ENCODE measurements around the gene CCDC80.
"Not testable (repeated sequence)": the region's sequence is repeated elsewhere in the genome, so short reads cannot be mapped to it uniquely, and the experiment has no call there.

Gene CCDC80

DNA sequence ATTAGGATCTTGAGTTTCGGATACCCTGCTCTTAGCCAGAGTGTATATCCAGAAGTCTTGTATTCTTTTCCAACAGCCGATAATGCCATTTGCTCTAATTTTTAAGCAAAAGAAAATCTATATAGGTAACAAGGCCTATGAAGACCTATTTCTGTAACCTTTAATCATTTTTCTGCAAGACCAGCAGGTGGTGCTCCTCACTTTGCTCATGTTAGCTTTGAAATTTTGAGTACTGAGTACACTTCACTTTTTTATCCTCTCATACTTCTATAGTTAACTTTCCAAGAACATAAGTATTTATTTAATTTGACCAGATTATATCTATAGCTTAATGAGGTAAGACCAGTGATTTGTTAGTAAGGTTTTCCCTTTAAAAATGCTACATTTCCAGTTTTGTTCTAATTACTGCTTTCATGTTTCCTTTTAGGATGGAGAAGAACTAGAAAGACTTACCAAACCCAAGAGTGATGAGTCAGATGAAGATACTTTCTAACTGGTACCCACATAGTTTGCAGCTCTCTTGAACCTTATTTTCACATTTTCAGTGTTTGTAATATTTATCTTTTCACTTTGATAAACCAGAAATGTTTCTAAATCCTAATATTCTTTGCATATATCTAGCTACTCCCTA lies 58.6 kb downstream of the CCDC80 start:
- DNase-seq (ENCODE audit: low read depth) = no peak

- DNase-seq (ENCODE audit: low read depth) = no peak
Measured at GRCh38 chr3:112579697-112580096, 61.2 kb downstream of the CCDC80 start.

DNA sequence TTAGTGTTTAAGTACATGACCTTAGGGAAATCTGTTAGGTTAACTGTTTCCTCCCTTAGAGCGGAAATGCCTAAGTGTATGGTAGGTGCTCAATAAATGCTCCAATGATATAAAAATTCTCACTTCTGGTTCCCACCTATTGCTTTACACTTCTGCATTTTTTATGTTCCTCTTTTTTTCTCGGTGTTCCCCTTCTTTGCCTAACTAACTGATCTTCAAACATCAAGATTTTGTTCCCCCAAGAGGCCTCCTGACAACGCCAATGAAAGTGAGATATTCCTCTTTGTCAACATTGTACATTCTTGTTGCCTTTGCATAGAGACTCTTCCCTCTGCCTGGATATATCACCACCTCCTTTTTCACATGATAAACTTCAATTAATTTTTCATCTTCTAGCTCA lies 61.7 kb downstream of the CCDC80 start:
- DNase-seq (ENCODE audit: low read depth) = no peak

DNA sequence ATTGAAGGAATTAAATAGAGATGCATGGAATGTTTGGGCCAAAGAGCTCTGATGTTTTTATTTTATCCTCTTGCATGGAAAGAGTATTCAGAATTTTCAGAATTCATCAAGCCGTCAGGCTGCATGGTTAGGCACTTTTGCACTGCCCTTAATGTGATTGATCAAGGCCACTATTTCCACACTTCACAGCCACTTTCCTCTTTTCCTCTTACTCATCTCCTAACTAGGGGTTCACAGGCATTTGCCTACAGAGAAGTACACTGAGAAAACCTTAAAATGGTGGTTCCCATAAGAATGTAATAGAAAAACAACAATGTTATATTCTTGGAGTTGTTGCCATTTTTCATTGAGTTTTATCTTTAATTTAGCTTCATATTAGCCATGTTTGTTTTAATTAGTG lies 68.2 kb downstream of the CCDC80 start:
- no peak for DNase-seq (ENCODE audit: low read depth)

GRCh38 chr3:112569265-112569664 lies 71.7 kb downstream of the CCDC80 start:
- DNase-seq (ENCODE audit: low read depth) = no peak

GRCh38 chr3:112568642-112569041 lies 72.3 kb downstream of the CCDC80 start:
- no peak for DNase-seq (ENCODE audit: low read depth)

DNA sequence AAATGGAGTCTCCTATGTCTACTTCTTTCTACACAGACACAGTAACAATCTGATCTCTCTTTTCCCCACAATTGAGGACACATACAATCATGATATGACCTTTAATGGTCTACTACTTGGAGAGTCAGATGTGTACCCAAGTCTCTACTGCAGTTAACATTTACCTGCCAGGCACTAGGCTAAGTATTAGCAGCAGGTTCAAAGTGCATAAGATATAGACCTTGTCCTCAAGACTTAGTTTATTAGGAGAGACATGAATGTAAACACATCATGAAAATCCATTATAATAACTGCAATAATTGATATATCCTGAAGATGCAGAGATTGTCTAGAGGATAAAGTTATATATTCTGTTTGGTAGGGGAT lies 76.0 kb downstream of the CCDC80 start:
- no peak for DNase-seq (ENCODE audit: low read depth)

DNA sequence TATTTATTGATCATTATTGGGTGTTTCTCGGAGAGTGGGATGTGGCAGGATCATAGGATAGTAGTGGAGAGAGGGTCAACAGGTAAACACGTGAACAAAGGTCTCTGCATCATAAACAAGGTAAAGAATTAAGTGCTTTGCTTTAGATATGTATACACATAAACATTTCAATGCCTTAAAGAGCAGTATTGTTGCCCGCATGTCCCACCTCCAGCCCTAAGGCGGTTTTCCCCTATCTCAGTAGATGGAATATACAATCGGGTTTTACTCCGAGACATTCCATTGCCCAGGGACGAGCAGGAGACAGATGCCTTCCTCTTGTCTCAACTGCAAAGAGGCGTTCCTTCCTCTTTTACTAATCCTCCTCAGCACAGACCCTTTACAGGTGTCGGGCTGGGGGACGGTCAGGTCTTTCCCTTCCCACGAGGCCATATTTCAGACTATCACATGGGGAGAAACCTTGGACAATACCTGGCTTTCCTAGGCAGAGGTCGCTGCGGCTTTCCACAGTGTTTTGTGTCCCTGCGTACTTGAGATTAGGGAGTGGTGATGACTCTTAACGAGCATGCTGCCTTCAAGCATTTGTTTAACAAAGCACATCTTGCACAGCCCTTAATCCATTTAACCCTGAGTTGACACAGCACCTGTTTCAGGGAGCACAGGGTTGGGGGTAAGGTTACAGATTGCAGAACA lies 76.5 kb downstream of the CCDC80 start:
- not testable (repeated sequence) for DNase-seq (ENCODE audit: low read depth)

- peak; percentile 99 for DNase-seq (ENCODE audit: low read depth)
Measured at GRCh38 chr3:112561734-112562529, 79.0 kb downstream of the CCDC80 start, which contains the start of the genes ATG3 and SLC35A5. Gene ATG3 (minus strand): TSS chr3:112561962. CDS start chr3:112561528, 434 bp downstream. Gene SLC35A5 (plus strand): TSS chr3:112562045. CDS start chr3:112563404, 1,359 bp downstream.

DNA sequence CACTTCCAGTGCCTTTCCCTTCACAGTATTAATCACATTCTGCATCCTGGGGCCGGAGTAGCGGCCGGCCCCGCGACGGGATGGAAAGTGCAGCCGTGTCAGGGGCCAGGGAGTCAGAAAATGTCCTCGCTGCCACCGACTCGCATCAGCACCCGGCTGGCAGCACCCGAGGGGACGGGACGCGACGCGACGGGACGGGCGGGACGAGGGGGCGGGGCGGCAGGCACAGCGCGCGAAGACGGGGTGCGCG lies 79.5 kb downstream of the CCDC80 start:
- DNase-seq (ENCODE audit: low read depth) = no peak

DNA sequence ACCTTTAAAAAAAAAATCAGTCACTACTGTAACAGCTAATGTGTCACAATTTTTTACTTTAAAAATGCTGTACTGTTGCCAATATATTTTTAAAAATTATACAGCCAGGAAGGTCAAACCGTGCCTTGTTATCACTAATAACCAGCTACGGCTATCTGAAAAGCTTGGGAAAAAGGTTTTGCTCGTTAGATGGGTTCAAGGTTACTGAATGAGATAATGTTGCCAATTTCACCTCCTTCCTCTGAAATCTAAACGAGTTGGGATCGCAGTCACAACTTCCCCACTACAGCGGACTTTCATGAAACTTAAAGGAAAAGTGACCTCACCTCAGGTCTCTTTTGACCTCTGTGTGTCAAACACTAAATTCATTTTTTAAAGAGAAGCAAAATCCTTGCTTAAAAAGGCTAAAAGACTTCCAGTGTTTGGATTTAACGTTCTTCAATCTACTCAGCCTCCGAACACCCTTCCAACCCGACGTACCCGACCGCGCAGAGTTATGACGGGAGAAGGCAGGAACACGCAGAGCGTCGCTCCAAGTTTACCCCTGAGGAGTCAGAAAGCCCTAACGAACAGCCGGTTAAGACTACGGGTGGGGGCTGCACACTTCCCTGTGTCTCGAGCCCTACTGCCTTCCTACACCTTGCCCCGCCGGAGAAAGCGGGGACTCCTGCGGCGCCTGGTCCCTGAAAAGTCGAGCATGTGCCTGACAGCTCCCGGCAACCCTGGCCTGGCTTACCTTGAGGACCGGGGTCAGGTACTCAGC lies 80.0 kb downstream of the CCDC80 start:
- peak; percentile 47 for DNase-seq (ENCODE audit: low read depth)

DNA sequence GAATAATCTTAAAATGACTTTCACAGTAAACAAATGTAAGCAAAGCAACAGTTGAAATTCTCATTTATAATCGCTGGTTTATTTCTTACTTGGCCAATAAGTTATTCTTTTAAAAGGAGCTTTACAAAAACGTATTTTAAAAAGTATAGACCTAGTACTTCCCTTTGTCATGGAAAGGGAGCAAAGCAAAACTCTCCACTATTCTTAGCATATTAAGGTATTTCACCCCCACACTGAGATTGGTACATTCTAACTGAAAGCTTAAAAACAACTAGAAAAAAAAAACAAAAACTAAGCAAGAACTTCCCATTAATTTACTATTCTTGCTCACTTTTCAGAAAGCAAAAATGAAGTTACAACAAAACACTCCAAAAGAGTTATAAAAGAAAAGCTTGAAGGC lies 80.6 kb downstream of the CCDC80 start:
- no peak for DNase-seq (ENCODE audit: low read depth)

GRCh38 chr3:112557976-112558375 lies 83.0 kb downstream of the CCDC80 start:
- no peak for DNase-seq (ENCODE audit: low read depth)

GRCh38 chr3:112555535-112556170 lies 85.3 kb downstream of the CCDC80 start:
- DNase-seq (ENCODE audit: low read depth) = no peak

DNA sequence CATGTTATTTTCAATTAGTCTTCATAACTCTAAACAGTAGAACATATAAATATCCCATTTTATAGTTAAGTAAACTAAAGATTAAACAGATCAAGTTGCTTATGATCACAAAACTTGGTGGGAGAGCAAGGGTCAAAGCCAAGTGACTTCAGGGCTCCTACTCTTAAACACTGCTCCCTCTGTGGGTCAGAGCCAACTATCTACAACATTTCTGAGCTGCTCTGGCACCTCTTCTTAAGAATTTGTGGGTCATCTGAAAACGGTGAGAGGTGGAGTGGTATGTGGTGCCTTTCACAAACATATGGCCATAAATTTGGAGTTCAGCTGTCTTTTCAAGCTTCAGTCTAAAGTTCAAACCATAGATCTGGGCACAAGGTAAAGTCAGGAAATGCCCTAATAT lies 90.1 kb downstream of the CCDC80 start:
- DNase-seq (ENCODE audit: low read depth) = no peak
